WI38 (cell line): Measurements from ENCODE around the gene C5.

Experiments
- H3K4me3 ChIP-seq: 2 replicates; pipeline ENCODE4 v1.5.1; 2011; ENCODE audit warnings: low read depth, mild to moderate bottlenecking, control low read depth, low read length
- TF ChIP-seq, protein P1 (sequence below): IDR thresholded peaks from 2 replicates; pipeline ENCODE4 v1.5.1; 2012; ENCODE audit warnings: low read depth, mild to moderate bottlenecking, control low read depth, low read length

C5 gene

DNA sequence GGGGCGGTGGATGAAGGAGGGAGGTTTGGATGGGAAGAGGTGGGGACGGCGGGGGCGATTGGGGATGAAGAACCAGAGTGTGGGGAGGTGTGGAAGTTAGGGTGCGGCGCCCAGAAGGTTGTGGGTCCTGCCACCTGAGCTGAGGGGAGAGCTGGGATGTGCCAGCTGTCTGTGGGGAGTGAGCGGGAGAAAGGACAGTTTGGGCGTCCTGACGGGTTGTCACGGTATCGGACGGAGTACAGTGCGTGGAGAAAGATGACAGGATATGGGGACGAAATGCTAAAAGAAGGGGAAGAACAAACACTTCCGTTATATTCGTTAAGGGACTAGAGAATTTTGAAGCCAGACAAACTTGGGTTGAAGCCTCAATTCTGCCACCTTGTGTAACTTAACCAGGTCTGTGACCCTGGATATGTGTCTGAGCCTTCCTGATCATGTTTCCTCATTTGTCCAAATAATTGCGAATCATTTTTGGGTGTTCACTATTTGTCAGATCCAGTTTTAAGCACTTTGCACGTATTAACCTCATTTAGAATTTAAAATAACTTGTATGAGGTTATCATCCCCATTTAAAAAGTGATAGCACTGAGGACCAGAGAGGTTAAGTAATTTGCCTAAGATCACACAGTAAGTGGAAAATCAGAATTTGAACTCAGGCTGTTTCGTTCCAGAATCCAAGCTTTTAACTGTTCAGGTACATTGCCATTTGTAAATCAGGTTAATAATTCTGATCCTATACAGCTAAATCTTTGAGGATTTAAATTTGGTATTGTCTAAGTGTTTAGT lies 25.4 kb upstream of the C5 start:
- TF ChIP-seq, protein P1, sequence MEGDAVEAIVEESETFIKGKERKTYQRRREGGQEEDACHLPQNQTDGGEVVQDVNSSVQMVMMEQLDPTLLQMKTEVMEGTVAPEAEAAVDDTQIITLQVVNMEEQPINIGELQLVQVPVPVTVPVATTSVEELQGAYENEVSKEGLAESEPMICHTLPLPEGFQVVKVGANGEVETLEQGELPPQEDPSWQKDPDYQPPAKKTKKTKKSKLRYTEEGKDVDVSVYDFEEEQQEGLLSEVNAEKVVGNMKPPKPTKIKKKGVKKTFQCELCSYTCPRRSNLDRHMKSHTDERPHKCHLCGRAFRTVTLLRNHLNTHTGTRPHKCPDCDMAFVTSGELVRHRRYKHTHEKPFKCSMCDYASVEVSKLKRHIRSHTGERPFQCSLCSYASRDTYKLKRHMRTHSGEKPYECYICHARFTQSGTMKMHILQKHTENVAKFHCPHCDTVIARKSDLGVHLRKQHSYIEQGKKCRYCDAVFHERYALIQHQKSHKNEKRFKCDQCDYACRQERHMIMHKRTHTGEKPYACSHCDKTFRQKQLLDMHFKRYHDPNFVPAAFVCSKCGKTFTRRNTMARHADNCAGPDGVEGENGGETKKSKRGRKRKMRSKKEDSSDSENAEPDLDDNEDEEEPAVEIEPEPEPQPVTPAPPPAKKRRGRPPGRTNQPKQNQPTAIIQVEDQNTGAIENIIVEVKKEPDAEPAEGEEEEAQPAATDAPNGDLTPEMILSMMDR, result no peak
- H3K4me3 ChIP-seq, result peak overlapping the region; percentile 83

DNA sequence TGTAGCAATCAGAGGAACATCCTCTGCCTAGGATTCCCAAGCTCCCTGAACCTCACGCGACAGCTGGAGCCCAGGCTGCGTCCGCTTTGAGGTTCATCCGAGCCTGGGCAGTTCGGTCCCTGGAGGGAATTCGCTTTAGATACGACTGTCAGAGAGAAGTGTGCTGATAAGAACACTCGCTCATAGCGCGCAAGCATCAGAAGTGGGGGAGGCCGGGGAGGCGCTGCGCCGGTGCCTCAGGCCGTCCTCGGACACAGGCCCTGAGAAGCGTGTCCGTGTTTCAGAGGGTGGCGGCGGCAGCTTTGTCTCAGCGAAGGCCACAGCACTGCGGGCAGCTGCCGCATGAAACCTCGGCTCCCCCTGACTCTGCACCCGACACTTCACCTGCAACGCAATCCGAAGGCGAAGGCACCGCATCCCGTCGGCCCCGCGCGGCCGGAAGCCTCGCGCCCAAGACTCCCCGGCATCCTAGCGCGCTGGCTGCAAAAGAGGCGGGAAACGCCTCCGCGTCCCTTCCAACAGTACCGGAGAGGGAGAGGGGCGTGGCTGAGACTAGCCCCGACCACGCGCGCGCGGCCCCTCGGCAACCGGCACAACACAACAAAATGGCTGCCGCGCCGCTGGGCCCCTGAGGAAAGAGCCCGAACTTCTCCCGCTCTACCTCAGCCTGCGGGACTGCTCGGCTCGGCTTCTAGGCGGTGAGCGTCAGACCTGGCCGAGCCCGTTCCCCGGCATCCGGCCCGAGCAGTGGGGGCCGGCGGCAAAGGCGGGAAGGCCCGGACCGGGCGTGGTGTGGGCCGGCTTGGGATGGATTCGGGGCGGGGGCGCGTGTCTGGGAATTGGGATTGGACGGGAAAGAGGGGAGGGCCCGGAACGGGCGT lies 24.5 kb upstream of the C5 start, which contains the start of gene CNTRL:
CNTRL (plus strand) TSS at position 586 of the 881 bp plus-strand sequence. CDS start 13,372 bp downstream, outside the sequence.
- peak within 1 kb of the TSS; percentile 83 for H3K4me3 ChIP-seq
- TF ChIP-seq, protein P1, result no peak

DNA sequence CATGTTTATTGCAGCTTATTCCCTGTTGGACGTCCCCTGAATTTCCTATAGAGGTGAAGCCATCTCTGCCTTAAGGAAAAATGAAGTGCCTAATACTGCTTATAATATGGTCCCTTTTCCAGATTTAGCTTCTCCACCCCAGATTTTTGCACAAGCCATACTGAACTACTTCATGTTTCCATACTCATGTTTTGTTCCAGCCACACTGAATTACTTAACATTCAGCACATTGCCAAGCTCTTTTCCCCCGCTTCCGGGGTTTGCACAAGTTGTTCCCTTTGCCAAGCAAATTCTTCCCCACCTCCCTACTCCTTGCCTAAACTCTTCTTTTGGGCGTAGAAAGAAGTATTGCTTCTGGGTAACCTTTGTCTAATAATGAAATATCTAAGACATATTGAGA lies 23.0 kb upstream of the C5 start:
- no peak overlapping the region for H3K4me3 ChIP-seq
- TF ChIP-seq, protein P1, result no peak

DNA sequence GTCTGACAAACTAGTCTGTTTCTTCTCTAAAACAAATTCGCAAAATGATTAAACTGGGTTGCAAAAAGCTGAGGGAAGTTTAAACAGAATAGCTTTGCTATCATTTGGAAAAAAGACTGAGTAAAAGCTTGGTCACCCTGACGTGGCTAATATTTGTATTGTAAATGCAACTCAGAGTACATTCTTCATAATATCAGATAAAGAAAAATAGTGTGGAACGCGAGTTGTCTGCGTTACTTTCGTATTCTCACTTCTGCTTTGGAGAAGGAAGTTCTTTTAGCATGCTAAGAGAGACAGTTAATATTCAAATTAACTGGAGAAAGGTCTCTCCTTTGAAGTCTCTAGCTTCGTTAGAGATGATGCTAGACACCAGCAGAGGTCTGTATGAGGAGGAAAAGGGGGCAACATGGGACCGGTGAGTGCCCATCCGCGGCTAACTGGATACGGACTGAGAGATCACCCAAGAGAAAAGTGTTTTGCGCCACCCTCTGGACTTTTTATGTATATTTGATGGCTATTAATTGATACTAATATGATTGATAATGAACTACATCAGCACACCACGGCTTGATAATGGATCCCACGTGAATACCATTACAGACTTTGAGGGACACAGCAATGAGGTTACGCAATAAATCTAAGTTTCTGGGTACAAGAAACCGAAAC lies 21.8 kb upstream of the C5 start:
- peak overlapping the region; percentile 61 for H3K4me3 ChIP-seq
- TF ChIP-seq, protein P1, result peak; percentile 12; the same call in 1 of the 2 replicates

DNA sequence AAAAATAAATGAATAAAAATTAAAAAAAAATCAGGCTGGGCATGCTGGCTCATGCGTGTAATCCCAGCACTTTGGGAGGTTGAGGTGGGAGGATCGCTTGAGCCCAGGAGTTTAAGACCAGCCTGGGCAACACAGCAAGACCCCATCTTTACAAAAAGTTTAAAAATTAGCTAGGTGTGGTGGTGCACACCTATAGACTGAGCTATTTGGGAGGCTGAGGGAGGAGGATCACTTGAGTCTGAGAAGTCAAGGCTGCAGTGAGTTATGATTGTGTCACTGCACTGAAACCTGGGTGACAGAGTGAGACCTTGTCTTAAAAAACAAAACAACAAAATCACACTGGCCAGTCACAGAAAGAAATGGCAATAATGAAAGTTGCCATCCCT lies 21.3 kb upstream of the C5 start:
- TF ChIP-seq, protein P1, result no peak
- peak overlapping the region; percentile 61 for H3K4me3 ChIP-seq

DNA sequence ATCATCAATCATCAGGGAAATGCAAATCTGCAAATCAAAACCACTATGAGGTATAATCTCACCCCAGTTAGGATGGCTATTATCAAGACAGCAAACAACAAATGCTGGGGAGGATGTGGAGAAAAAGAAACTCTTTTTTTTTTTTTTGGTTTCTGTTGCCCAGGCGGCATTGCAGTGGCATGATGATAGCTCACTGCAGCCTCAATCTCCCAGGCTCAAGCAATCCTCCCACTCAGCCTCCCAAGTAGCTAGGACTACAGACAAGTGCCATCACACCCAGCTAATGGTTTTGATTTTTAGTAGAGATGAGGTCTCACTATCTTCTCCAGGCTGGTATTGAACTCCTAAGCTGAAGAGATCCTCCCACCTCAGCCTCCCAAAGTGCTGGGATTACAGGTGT lies 19.3 kb upstream of the C5 start:
- TF ChIP-seq, protein P1, result no peak
- H3K4me3 ChIP-seq, result no peak overlapping the region
